Progenitor cell of endocrine pancreas (in vitro differentiated cells): ENCODE measurements around the gene NEK2. TPM values are rescaled to one million over a fixed set of nuclear protein-coding genes. Genes with fewer than 3 reads are reported as not detected.
"Not testable (repeated sequence)": the region's sequence is repeated elsewhere in the genome, so short reads cannot be mapped to it uniquely, and the experiment has no call there.

Experiments
- DNase-seq: peaks from one replicate; pipeline ENCODE4 v3.0.0; 2021; ENCODE audit warnings: low spot score; ENCODE audit not compliant: unreplicated experiment
- H3K27ac Mint-ChIP-seq: 2 replicates; pipeline ENCODE4 v1.8.0; 2021; ENCODE audit warnings: mild to moderate bottlenecking, moderate library complexity, mixed read lengths
- H3K27me3 Mint-ChIP-seq: 2 replicates; pipeline ENCODE4 v1.8.0; 2021; ENCODE audit warnings: mixed read lengths
- H3K36me3 Mint-ChIP-seq: 2 replicates; pipeline ENCODE4 v1.8.0; 2022; ENCODE audit warnings: mixed read lengths; ENCODE audit not compliant: insufficient read depth
- H3K4me1 Mint-ChIP-seq: 2 replicates; pipeline ENCODE4 v1.8.0; 2021; ENCODE audit warnings: low read depth, mixed read lengths
- H3K4me3 Mint-ChIP-seq: 2 replicates; pipeline ENCODE4 v1.8.0; 2021; ENCODE audit warnings: low read depth, mild to moderate bottlenecking, moderate library complexity, mixed read lengths
- H3K9me3 Mint-ChIP-seq: 2 replicates; pipeline ENCODE4 v1.8.0; 2021; ENCODE audit warnings: low read depth, mixed read lengths
- long read RNA-seq: library from polyadenylated mRNA; unstranded; transcript quantifications from one replicate; pipeline ENCODE4 v2.0.0, GENCODE V29; 2020
- total RNA-seq: library from RNA; stranded (reverse); gene quantifications from 2 replicates; pipeline ENCODE4 v1.2.1, GENCODE V29; 2021
- TF ChIP-seq, protein P1 (sequence below): fragments of 200-600 bp; sonication (generic); IDR thresholded peaks from one replicate; pipeline ENCODE4 v1.5.0; 2021; ENCODE audit warnings: antibody characterized with exemption, mild to moderate bottlenecking; ENCODE audit not compliant: unreplicated experiment

Gene NEK2
- 17.6 and 20.8 TPM in 2 replicates for total RNA-seq
- long read RNA-seq, transcript NEK2-202 (8 exons, 2,131 nt): major isoform, 121 of 160 reads
- long read RNA-seq, partial matches to known transcripts: 2 of 160 reads
- long read RNA-seq, other reads (novel, unspliced or antisense): 34 of 160 reads

DNA sequence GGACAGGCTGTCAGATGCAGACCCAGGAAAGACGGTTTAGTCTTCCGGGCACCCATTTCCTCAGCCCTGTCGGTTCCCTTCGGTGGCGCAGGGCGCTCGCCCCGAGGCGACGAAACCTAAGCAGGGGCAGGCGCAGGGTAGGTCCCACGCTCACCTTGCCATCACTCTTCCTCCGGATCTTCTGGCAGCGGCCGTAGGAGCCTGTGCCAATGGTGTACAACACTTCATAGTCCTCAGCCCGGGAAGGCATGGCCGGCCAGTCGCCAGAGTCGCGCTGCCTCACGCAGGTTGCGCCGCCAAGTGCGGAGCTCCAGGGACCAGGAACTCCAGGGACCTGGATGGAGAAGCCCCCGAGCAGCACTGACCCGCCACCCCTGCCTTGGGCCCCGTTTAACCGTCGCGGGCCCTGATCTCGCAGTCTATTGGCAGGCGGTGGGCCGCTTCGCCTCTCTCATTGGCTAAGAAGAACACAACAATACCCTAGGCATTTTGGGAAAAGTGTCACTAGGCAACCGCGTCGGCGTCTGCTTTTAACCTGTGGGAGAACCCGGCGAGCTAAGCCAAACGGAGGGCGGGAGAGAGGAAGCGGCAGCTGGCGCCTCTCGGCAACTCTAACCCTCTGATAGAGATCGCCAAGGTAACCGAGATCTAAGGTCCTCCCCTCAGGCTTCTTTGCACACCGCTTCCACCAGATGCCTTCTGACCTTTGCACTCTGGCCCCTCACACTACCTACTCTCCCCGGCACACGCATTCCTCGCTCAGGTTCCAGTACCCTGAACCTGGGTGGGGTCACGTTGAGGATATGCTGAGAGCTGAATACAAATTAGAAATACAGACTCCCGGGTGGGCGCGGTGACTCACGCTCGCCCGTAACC, at the start of gene NEK2:
Gene NEK2 (minus strand): TSS at position 392 of the 876 bp plus-strand sequence. CDS start 142 bp downstream, at position 250.
- H3K4me3 Mint-ChIP-seq: peak within 1 kb of the TSS; percentile 91
- no peaks in the 10 kb centered on the region for H3K27me3 Mint-ChIP-seq
- H3K36me3 Mint-ChIP-seq: peaks cover 9% of the 10 kb centered on the region
- DNase-seq: peak; percentile 86
- H3K4me1 Mint-ChIP-seq: peaks cover 27% of the 10 kb centered on the region
- TF ChIP-seq, protein P1, sequence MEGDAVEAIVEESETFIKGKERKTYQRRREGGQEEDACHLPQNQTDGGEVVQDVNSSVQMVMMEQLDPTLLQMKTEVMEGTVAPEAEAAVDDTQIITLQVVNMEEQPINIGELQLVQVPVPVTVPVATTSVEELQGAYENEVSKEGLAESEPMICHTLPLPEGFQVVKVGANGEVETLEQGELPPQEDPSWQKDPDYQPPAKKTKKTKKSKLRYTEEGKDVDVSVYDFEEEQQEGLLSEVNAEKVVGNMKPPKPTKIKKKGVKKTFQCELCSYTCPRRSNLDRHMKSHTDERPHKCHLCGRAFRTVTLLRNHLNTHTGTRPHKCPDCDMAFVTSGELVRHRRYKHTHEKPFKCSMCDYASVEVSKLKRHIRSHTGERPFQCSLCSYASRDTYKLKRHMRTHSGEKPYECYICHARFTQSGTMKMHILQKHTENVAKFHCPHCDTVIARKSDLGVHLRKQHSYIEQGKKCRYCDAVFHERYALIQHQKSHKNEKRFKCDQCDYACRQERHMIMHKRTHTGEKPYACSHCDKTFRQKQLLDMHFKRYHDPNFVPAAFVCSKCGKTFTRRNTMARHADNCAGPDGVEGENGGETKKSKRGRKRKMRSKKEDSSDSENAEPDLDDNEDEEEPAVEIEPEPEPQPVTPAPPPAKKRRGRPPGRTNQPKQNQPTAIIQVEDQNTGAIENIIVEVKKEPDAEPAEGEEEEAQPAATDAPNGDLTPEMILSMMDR: no peak
- peak within 1 kb of the TSS; percentile 96 for H3K27ac Mint-ChIP-seq
- H3K9me3 Mint-ChIP-seq: no peaks in the 10 kb centered on the region

DNA sequence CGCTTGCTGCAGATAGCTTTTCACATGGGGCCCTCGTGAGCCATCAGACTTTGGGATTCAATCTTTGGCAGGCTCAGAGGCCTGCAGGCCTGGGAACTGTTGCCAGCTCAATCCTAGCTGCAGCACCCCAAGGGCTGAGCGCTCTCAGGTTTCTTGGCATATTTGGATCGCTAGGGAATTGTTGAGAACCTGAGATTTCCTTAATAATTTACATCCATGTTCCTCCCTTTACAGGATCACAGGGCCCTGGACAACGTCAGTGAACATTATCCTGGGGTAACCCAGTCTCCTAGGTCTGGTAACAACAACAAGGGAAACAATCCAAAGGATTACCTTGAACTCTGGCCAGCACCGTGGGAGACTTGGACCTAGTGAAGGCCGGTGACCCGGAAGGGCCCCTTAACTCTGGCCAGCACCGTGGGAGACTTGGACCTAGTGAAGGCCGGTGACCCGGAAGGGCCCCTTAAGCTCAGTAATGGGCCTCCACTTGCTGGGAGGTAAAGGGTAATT, 49.3 kb upstream of the NEK2 start:
- Mint-ChIP-seq H3K4me3 (no peak overlapping the region), H3K9me3 (no peaks in the 10 kb centered on the region), H3K27ac (no peak overlapping the region), H3K36me3 (no peaks in the 10 kb centered on the region), H3K4me1 (peaks cover 22% of the 10 kb centered on the region), H3K27me3 (peaks cover 25% of the 10 kb centered on the region)
- no peak for DNase-seq
- TF ChIP-seq, protein P1: no peak

DNA sequence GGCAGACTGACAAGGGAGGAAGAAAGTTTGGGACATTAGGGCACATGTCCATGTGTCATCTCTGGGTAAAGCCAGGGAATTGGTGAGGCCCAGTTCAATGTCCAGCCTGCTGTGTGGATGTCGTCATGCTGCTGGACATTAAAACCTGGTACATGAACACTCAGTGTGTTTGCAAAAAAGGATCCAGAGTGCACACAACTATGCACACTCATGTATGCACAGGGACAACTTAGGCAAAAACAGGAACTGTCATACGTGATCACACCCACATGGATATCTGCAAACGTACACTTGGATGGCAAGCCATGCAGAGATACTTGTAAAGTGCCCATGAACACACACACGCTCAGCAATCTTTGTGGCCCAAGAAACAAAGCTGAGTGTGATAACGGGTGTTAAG, 47.9 kb upstream of the NEK2 start:
- no peaks in the 10 kb centered on the region for H3K9me3 Mint-ChIP-seq
- DNase-seq: no peak
- H3K36me3 Mint-ChIP-seq: no peaks in the 10 kb centered on the region
- TF ChIP-seq, protein P1: no peak
- no peak overlapping the region for H3K27ac Mint-ChIP-seq
- H3K4me1 Mint-ChIP-seq: peaks cover 22% of the 10 kb centered on the region
- H3K27me3 Mint-ChIP-seq: peaks cover 25% of the 10 kb centered on the region
- no peak overlapping the region for H3K4me3 Mint-ChIP-seq

DNA sequence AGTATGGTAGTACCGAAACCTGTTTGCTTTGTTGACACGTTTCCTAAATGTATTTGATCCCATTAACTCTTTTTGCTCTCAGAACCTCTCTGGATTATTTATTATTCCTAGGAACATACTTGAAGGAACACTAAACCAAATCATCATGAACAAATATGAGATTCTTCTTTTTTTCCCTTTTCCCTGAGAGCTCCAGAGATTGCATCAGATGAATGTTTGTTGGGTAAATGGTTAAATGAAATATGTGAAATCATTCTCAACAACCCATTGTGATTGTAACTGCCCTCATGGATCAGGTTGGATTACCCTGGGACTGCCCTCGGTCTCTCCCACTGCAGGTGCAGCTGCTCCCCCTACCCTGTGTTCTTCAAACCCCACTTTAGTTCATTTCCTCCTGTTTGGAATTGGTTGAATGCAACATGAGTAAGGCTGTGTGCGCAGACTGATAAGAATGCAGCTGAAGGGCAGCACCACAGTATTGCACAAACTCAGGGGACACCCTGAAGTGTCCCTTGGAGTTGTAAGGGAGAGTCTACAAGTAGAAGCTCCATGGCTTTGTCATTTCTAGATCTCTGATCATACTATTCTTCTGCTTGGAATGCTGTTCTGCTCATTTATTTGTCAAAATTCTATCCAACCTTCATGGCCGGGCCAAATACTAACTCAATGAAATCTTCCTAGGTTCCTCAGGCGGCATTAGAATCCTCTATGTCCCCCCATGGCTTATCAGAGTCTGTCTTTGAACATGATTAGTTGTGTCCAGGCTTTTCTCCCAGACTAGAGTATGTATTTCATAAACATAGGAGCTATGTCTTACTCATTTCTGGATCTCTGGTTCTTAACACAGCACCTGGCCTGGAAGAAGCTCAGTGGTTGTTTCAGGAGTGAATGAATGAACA, 47.1 kb upstream of the NEK2 start:
- H3K4me1 Mint-ChIP-seq: peaks cover 22% of the 10 kb centered on the region
- no peaks in the 10 kb centered on the region for H3K36me3 Mint-ChIP-seq
- no peaks in the 10 kb centered on the region for H3K9me3 Mint-ChIP-seq
- H3K4me3 Mint-ChIP-seq: no peak overlapping the region
- H3K27ac Mint-ChIP-seq: no peak overlapping the region
- peaks cover 22% of the 10 kb centered on the region for H3K27me3 Mint-ChIP-seq
- TF ChIP-seq, protein P1: no peak
- DNase-seq: no peak

DNA sequence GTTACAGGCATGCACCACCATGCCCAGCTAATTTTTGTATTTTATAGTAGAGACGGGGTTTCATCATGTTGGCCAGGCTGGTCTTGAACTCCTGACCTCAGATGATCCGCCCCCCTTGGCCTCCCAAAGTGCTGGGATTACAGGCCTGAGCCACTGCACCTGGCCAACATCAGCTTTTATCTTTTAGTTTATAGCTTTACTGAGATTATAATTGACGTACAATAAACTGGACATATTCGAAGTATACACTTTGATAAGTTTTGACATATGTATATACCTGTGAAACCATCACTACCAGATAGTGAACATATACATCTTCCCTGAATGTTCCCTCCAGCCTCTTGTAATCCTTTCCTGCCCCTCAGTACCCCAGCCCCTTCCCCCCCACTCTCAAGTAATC, 41.1 kb upstream of the NEK2 start:
- H3K27me3 Mint-ChIP-seq, DNase-seq, H3K36me3 Mint-ChIP-seq, H3K4me1 Mint-ChIP-seq, H3K4me3 Mint-ChIP-seq, H3K27ac Mint-ChIP-seq, H3K9me3 Mint-ChIP-seq: not testable (repeated sequence)
